HL-60/S4 (cell line): ENCODE measurements around the gene TEX55.
"Not testable (repeated sequence)": the region's sequence is repeated elsewhere in the genome, so short reads cannot be mapped to it uniquely, and the experiment has no call there.

Source experiments
- in situ Hi-C: fragments of 300-500 bp; cut with MboI; formaldehyde crosslinking; loops from 2 replicates; pipeline ENCODE4 v1.14.3; 2022; ENCODE audit warnings: low sequenced_read_pairs

Gene TEX55

GRCh38 chr3:119145500-119146167, at the start of gene TEX55:
Gene TEX55 (plus strand): TSS chr3:119146165. CDS start chr3:119146190, 25 bp downstream.
- in situ Hi-C loops = no loop called here

GRCh38 chr3:119098003-119098402, 48.0 kb upstream of the TEX55 start:
- in situ Hi-C loops = loop anchor here (10.0 kb wide), 1 partner anchor 213 kb away; no protein-coding TSS in a partner anchor

GRCh38 chr3:119098619-119099222, 47.2 kb upstream of the TEX55 start:
- in situ Hi-C loops = loop anchor here (10.0 kb wide), 1 partner anchor 214 kb away; no protein-coding TSS in a partner anchor

GRCh38 chr3:119099785-119100184, 46.2 kb upstream of the TEX55 start:
- in situ Hi-C loops = loop anchor here (10.0 kb wide), 1 partner anchor 215 kb away; no protein-coding TSS in a partner anchor

DNA sequence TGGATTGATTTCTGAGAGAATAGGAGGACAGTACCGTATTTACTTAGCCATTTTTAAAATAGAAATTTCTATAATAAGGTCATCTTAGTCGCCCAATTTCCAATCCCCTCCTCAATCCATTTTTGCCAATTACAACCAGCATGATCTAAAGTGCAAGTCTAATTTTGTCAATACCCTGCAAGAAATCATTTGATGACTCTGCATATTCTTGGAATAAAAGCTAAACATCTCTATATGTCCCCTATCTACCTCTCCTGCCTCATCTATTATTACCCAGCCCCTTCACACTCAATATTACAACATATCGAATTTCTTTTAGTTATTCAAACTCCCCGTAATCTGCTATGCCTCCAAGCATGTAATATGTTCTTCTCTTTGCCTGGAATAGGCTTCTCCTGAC, 41.9 kb upstream of the TEX55 start:
- in situ Hi-C loops = no loop called here

DNA sequence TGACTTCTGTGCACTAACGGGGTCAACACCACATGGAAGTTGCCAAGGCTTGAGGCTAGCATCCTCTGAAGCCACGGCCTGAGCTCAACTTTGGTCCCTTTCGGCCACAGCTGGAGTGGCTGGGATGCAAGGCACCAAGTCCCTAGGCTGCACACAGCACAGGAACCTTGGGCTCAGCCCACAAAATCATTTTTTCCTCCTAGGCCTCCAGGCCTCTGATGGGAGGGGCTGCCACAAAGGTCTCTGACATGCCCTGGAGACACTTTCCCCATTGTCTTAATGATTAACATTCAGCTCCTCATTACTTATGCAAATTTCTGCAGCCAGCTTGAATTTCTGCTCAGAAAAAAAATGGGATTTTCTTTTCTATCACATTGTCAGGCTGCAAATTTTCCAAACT, 27.6 kb upstream of the TEX55 start:
- in situ Hi-C loops = not testable (repeated sequence)

GRCh38 chr3:119120480-119120879, 25.5 kb upstream of the TEX55 start:
- in situ Hi-C loops = no loop called here

DNA sequence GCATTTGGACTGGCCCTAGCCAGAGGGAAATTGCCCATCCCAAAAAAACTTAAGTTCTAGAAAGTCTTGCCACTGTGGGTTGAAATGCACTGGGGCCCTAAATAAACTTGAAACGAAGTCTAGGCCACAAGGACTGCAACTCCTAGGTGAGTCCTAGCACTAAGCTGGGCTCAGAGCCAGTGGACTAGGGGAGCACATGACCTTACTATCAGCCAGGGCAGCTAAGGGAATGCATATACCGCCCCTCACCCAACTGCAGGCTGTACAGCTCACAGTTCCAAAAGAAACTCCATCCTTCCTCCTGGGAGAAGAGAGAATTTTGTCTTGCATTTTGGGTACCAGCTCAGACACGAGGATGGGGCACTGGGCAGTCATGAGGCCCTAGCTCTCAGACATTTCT, 23.6 kb upstream of the TEX55 start:
- in situ Hi-C loops = no loop called here

DNA sequence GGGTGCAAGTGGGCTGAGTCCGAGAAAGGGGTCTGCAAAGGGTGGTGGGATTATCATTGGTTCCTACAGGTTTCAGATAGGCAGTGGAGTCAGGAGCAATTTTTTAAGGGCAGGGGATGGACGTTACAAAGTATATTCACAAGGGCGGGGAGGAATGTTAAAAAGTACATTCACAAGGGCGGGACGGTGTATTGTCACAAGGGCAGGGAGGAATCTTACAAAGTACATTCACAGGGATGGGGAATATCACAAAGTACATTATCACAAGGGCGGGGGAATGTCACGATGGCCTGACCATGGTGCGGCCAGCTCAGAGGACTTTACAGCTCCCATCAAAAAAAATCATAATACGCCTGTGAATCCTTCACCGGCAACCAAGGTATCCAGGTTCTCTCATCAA, 20.6 kb upstream of the TEX55 start:
- in situ Hi-C loops = no loop called here

DNA sequence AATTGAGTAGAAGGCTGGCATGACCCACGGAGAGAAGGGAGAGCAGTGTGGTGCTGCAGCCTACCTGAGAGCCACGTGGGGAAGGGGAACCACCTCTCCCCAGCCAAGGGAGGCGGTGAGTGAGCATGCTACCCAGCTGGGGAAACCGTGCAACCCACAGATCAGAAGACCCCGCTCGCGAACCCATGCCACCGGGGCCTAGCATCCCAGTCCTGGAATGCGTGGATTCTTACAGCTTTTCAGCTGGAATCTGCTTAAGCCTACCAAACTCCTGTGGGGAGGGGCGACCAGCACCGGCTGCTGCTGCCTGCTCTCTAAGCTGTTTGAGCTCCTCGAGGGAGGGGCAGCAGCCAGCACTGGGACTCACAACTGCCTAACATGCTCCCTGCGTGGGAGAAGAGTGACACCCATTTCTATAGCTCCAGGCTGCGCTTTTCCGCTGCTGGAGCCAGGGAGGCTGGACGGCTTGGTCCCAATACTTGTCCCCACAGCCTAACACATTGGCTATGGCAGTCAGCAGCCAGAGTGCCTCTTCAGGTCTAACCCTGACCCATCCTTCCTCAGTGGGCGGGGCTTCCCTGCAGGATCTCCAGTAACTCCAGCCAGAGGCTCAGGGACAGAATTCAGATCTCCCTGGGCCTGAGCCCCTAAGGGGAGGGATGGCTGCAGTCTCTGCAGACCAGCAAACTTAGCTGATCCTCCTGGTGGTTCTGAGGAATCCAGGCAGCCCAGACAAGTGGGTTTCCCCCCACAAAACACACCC, 20.0 kb upstream of the TEX55 start:
- in situ Hi-C loops = no loop called here

DNA sequence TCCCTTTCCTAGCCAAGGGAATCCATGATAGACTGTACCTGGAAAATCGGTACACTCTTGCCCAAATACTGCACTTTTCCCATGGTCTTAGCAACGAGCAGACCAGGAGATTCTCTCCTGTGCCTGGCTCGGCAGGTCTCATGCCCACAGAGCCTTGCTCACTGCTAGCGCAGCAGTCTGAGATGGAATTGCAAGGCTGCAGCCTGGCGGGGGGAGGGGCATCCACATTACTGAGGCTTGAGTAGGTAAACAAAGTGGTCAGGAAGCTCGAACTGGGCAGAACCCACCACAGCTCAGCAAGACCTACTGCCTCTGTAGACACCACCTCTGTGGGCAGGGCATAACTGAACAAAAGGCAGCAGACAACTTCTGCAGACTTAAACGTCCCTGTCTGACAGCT, 15.7 kb upstream of the TEX55 start:
- in situ Hi-C loops = not testable (repeated sequence)

DNA sequence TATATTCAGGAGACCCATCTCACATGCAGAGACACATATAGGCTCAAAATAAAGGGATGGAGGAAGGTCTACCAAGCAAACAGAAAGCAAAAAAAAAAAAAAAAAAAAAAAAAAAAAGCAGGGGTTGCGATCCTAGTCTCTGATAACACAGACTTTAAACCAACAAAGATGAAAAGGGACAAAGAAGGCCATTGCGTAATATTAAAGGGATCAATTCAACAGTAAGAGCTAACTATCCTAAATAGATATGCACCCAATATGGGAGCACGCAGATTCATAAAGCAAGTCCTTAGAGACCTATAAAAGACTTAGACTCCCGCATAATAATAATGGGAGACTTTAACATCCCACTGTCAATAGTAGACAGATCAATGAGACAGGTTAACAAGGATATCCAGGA, 13.7 kb upstream of the TEX55 start:
- in situ Hi-C loops = not testable (repeated sequence)

DNA sequence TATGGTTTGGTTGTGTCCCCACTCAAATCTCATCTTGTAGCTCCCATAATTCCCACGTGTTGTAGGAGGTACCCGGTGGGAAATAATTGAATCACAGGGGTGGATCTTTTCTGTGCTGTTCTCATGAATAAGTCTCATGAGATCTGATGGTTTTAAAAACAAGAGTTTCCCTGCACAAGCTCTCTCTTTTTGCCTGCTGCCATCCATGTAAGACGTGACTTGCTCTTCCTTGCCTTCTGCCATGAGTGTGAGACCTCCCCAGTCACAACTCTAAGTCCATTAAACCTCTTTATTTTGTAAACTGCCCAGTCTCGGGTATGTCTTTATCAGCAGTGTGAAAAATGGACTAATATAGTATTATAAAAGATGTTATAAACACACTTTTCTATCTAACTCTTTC, 6.6 kb upstream of the TEX55 start:
- in situ Hi-C loops = not testable (repeated sequence)

- in situ Hi-C loops = no loop called here
Measured at GRCh38 chr3:119140466-119140865, 5.5 kb upstream of the TEX55 start.

DNA sequence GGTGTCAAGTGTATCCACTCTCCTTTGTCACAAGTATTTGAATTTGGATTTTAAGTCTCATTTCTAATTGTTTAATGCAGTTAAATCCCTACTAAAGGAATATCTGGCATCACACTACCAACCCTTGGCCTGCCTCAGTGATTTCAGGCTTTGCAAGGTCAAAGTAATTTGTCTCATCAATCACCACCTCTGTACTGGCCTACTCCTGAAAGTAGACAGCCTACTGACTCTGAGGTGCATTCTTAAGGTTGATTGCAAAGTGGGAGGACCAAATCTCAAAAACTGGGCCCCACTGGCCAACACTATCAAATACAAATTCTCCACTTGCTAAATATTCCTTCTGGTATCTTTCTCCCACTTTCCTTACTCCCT, 851 bp upstream of the TEX55 start:
- in situ Hi-C loops = no loop called here

DNA sequence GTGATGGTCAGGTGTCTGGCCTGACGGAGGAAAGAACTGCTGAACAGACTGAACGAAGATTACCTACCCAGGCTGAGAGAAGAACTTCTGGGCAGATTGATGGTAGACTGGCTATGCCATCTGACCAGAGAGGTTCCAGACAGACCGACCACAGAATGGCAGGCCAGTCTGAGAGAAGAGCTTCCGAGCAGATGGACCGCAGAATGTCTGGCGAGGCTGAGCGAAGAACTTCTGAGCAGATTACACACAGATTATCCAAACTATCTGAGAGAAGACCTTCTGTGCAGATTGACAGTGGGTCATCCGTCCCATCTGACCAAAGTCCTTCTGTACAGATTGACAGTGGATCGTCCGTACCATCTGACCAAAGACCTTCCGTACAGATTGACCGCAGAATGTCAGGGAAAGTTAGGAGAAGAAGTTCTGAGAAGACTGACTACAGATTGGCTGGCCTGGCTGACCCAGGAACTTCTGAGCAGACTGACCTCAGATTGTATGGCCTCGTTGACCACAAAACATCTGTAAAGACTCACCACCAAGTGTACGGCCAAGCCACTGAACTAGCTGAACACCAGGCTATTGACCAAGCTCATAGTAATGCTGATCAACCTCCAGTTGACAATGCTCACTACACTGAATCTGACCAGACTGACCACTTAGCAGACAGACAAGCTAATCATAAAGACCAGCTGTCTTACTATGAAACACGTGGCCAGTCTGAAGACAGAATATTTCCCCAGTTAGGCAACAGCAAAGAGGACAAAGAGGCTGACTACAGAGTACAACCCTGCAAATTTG, 812 bp downstream of the TEX55 start:
- in situ Hi-C loops = no loop called here

- in situ Hi-C loops = no loop called here
Measured at GRCh38 chr3:119147494-119147893, 1.5 kb downstream of the TEX55 start.

GRCh38 chr3:119148493-119149180, 2.7 kb downstream of the TEX55 start:
- in situ Hi-C loops = no loop called here

DNA sequence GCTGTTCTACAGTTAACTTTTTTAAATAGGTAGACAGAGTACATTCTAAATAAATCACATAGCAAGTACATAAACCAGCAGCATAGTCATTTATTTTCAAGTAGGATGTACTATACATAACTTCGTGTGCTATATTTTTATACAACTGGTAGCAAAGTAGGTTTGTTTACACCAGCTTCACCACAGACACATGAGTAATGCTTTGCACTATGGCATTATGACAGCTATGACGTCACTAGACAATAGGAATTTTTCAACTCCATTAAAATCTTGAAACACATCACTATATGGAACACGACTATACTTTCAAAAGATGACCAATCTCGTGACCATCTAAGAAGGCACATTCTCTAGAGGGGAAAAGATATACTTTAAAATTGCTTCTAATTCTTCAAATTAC, 3.5 kb downstream of the TEX55 start:
- in situ Hi-C loops = no loop called here

GRCh38 chr3:119156868-119157267, 10.9 kb downstream of the TEX55 start:
- in situ Hi-C loops = no loop called here

GRCh38 chr3:119157971-119158370, 12.0 kb downstream of the TEX55 start:
- in situ Hi-C loops = no loop called here
